PC-3 (cell line): ENCODE data around the gene HBP1. TPM values are rescaled to one million over a fixed set of nuclear protein-coding genes. Genes with fewer than 3 reads are reported as not detected.
A peak's percentile ranks its signal among the peaks of the same experiment; 100 is the strongest.

Experiments used
- ATAC-seq: fragments of 200-7000 bp; cut with Tn5 transposase; 2 replicates; pipeline ENCODE4 v1.9.1; 2020; ENCODE audit warnings: mild to moderate bottlenecking, moderate library complexity
- BruUV-seq: library from RNA; stranded (reverse); fragments of 400-500 nt; replicated peaks from 2 replicates; lab custom pipeline; 2021; lab: Mats Ljungman, UMichigan
- CTCF ChIA-PET: fragments of 300-600 bp; sonication (Branson Sonifier 250); formaldehyde crosslinking; loops from one replicate; lab custom pipeline; 2022; ENCODE audit warnings: antibody characterized with exemption; lab: Charles Lee
- POLR2A ChIA-PET: fragments of 300-600 bp; sonication (Branson Sonifier 250); formaldehyde crosslinking; loops from one replicate; lab custom pipeline; 2022; ENCODE audit warnings: antibody characterized with exemption; ENCODE audit not compliant: unreplicated experiment; lab: Charles Lee
- DNase-seq: peaks from one replicate; pipeline ENCODE4 v3.0.0-alpha.2; 2015
- H2AFZ ChIP-seq: fragments of 300-600 bp; sonication (generic); 2 replicates; pipeline ENCODE4 v1.6.0; 2016; ENCODE audit warnings: antibody characterized with exemption, low read length
- H3F3A ChIP-seq: fragments of 300-600 bp; sonication (generic); one replicate; pipeline ENCODE4 v1.6.0; 2017; ENCODE audit warnings: antibody characterized with exemption, low read length, control low read depth, mild to moderate bottlenecking; ENCODE audit not compliant: unreplicated experiment
- H3K27ac ChIP-seq: fragments of 300-600 bp; sonication (generic); 2 replicates; pipeline ENCODE4 v1.5.1; 2016; ENCODE audit warnings: mild to moderate bottlenecking, low read length
- H3K27me3 ChIP-seq: fragments of 300-600 bp; sonication (generic); 2 replicates; pipeline ENCODE4 v1.6.1; 2016; ENCODE audit warnings: low read length, mixed read lengths
- H3K36me3 ChIP-seq: fragments of 300-600 bp; sonication (generic); 2 replicates; pipeline ENCODE4 v1.6.1; 2016; ENCODE audit warnings: low read depth, mixed run types, low read length, mixed read lengths
- H3K4me1 ChIP-seq: fragments of 300-600 bp; sonication (generic); 2 replicates; pipeline ENCODE4 v1.5.1; 2016; ENCODE audit warnings: low read length; ENCODE audit not compliant: insufficient read depth
- H3K4me2 ChIP-seq: fragments of 300-600 bp; sonication (generic); 2 replicates; pipeline ENCODE4 v1.6.0; 2016; ENCODE audit warnings: low read length
- H3K4me3 ChIP-seq: fragments of 300-600 bp; sonication (generic); 2 replicates; pipeline ENCODE4 v1.5.1; 2016; ENCODE audit warnings: mild to moderate bottlenecking, low read length, mixed read lengths
- H3K79me2 ChIP-seq: fragments of 300-600 bp; sonication (generic); 2 replicates; pipeline ENCODE4 v1.6.1; 2017; ENCODE audit warnings: low read length, mixed read lengths
- H3K9ac ChIP-seq: fragments of 300-600 bp; sonication (generic); 2 replicates; pipeline ENCODE4 v1.6.0; 2016; ENCODE audit warnings: mild to moderate bottlenecking, low read length
- H3K9me2 ChIP-seq: fragments of 300-600 bp; sonication (generic); replicated peaks from 2 replicates; pipeline ENCODE4 v1.6.1; 2016; ENCODE audit warnings: mixed run types, low read length, mixed read lengths
- H3K9me3 ChIP-seq: fragments of 300-600 bp; sonication (generic); 2 replicates; pipeline ENCODE4 v1.6.1; 2016; ENCODE audit warnings: low read length, mixed read lengths
- H4K20me1 ChIP-seq: fragments of 300-600 bp; sonication (generic); 2 replicates; pipeline ENCODE4 v1.6.1; 2016; ENCODE audit warnings: low read length, mixed read lengths
- EZH2 ChIP-seq: fragments of 300-600 bp; sonication (generic); IDR thresholded peaks from one replicate; pipeline ENCODE4 v1.6.1; 2017; ENCODE audit warnings: antibody characterized with exemption, mild to moderate bottlenecking, low read length; ENCODE audit not compliant: unreplicated experiment
- EZH2phosphoT487 ChIP-seq: fragments of 300-600 bp; sonication (generic); IDR thresholded peaks from 2 replicates; pipeline ENCODE4 v1.6.1; 2018; ENCODE audit warnings: mild to moderate bottlenecking, antibody characterized with exemption, low read length, borderline replicate concordance
- intact Hi-C: fragments of 100-400 bp; cut with micrococcal nuclease; formaldehyde crosslinking; loops from 2 replicates; pipeline ENCODE4 v1.9.0; 2023
- total RNA-seq: library from RNA; depleted of rRNA; stranded (reverse); fragments of >200 nt; gene quantifications from 2 replicates; pipeline ENCODE4 v1.2.3, GENCODE V29; 2014
- TF ChIP-seq, protein P1 (sequence below): fragments of 300-600 bp; sonication (generic); conservative IDR thresholded peaks from 2 replicates; pipeline ENCODE4 v1.5.1; 2017; ENCODE audit warnings: antibody characterized with exemption, low read depth, mild to moderate bottlenecking, low read length

Gene HBP1
- total RNA-seq, 1 experiment from 2014 or later: 13.0 TPM

DNA sequence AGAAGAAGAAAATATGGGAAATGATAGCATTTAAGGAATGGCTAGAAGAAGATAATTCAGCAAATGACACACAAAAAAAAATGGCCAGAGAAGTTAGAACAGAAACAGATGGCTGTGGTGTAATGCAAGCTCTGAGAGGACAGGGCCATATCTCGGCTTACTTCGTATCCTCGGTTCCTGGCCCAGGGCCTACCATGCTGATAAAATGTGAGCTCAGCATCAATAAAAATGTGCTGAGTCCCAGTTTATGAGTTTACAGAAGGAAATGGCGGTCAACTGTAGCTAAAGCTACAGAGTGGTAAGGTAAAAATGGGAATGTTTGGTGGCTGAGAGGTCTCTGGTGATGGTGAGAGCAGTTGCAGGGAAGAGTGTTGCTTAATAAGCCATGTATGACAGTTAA, 40.8 kb downstream of the HBP1 start:
- intact Hi-C loops: loop anchor here (2.0 kb wide), 1 partner anchor 25 kb away; no protein-coding TSS in a partner anchor
- H3K9ac ChIP-seq: no peak overlapping the region
- 0 out of 2 replicates have a peak, but pooled peaks cover 5% of the 10 kb centered on the region for H3K4me1 ChIP-seq
- H3F3A ChIP-seq: no peaks in the 10 kb centered on the region
- H2AFZ ChIP-seq: no peak overlapping the region
- H3K9me3 ChIP-seq: no peaks in the 10 kb centered on the region
- H3K79me2 ChIP-seq: no peaks in the 10 kb centered on the region
- H3K36me3 ChIP-seq: peaks cover 9% of the 10 kb centered on the region; the same call in 1 of the 2 replicates
- DNase-seq (peak; percentile 50), ATAC-seq (peak; percentile 88)
- H3K4me3 ChIP-seq: no peak overlapping the region
- H3K9me2 ChIP-seq: no peaks in the 10 kb centered on the region
- CTCF ChIA-PET: no interaction called here
- no peaks in the 10 kb centered on the region for H4K20me1 ChIP-seq
- no TSS peak for BruUV-seq
- H3K27ac ChIP-seq: no peak overlapping the region
- H3K4me2 ChIP-seq: no peak overlapping the region
- TF ChIP-seq EZH2phosphoT487 (no peak), EZH2 (no peak)
- TF ChIP-seq, protein P1, sequence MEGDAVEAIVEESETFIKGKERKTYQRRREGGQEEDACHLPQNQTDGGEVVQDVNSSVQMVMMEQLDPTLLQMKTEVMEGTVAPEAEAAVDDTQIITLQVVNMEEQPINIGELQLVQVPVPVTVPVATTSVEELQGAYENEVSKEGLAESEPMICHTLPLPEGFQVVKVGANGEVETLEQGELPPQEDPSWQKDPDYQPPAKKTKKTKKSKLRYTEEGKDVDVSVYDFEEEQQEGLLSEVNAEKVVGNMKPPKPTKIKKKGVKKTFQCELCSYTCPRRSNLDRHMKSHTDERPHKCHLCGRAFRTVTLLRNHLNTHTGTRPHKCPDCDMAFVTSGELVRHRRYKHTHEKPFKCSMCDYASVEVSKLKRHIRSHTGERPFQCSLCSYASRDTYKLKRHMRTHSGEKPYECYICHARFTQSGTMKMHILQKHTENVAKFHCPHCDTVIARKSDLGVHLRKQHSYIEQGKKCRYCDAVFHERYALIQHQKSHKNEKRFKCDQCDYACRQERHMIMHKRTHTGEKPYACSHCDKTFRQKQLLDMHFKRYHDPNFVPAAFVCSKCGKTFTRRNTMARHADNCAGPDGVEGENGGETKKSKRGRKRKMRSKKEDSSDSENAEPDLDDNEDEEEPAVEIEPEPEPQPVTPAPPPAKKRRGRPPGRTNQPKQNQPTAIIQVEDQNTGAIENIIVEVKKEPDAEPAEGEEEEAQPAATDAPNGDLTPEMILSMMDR: no peak
- H3K27me3 ChIP-seq: no peaks in the 10 kb centered on the region
- POLR2A ChIA-PET: no interaction called here

DNA sequence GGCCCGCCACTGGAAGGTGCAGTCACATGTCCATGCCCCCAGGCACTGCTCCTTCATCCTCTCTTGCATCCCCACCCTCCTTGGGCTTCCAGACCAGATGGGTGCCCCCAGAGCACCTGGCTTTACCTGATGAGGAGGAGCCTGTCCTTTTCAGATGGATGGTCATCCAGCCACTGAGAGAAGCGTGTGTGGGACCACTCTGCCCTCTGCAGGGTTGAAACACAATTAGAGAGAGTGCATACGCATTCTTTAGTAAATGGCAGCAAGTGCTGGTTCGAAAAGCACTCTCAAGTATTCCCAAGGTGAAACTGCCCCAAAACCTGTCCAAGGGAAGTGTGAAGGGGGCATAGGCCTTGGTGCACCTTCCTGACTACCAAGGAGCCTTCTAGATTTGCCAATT, 41.6 kb downstream of the HBP1 start:
- H4K20me1 ChIP-seq: no peaks in the 10 kb centered on the region
- no peak overlapping the region for H3K4me2 ChIP-seq
- ChIA-PET CTCF (interaction anchor here (0.6 kb wide), 1 partner anchor 422 kb away, joined by 3 read pairs; no protein-coding TSS in a partner anchor), POLR2A (no interaction called here)
- TF ChIP-seq EZH2phosphoT487 (no peak), EZH2 (no peak)
- TF ChIP-seq, protein P1: no peak
- no peak overlapping the region for H3K9ac ChIP-seq
- H2AFZ ChIP-seq: no peak overlapping the region
- no peaks in the 10 kb centered on the region for H3K27me3 ChIP-seq
- H3K9me3 ChIP-seq: no peaks in the 10 kb centered on the region
- no peak overlapping the region for H3K4me3 ChIP-seq
- H3K79me2 ChIP-seq: no peaks in the 10 kb centered on the region
- no peaks in the 10 kb centered on the region for H3F3A ChIP-seq
- H3K4me1 ChIP-seq: 0 out of 2 replicates have a peak, but pooled peaks cover 5% of the 10 kb centered on the region
- ATAC-seq (no peak), DNase-seq (no peak)
- H3K36me3 ChIP-seq: peaks cover 9% of the 10 kb centered on the region; the same call in 1 of the 2 replicates
- no peaks in the 10 kb centered on the region for H3K9me2 ChIP-seq
- no TSS peak for BruUV-seq
- intact Hi-C loops: no loop called here
- no peak overlapping the region for H3K27ac ChIP-seq

DNA sequence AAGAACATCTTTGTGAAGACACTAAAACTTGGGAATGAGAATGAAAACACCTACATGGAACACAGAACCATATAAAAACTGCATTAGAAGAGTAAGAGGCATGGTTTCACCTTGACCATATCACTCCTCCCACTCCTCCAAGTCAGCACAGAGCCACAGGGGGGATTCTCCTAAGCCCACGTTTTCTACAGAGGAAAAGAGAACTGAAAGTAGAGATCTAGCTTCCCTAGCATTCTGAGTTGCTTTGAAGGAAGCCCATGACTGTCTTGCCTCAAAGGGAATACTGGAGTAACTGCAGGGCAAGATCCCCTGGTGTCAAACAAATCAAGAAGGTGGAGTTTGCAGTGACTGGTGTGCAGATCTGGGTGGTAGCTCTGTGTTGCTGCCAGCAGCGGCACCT, 43.9 kb downstream of the HBP1 start:
- POLR2A ChIA-PET: no interaction called here
- BruUV-seq: no TSS peak
- Histone ChIP-seq H3K36me3 (peaks cover 9% of the 10 kb centered on the region; the same call in 1 of the 2 replicates), H3F3A (no peaks in the 10 kb centered on the region), H3K27me3 (no peaks in the 10 kb centered on the region), H3K27ac (no peak overlapping the region), H3K9me2 (no peaks in the 10 kb centered on the region), H3K9me3 (no peaks in the 10 kb centered on the region), H3K79me2 (no peaks in the 10 kb centered on the region), H3K9ac (no peak overlapping the region), H3K4me3 (no peak overlapping the region), H3K4me2 (no peak overlapping the region), H2AFZ (no peak overlapping the region), H3K4me1 (0 out of 2 replicates have a peak, but pooled peaks cover 5% of the 10 kb centered on the region), H4K20me1 (no peaks in the 10 kb centered on the region)
- ATAC-seq: no peak
- CTCF ChIA-PET: no interaction called here
- TF ChIP-seq EZH2phosphoT487 (no peak), EZH2 (no peak)
- TF ChIP-seq, protein P1: no peak
- intact Hi-C loops: no loop called here
- DNase-seq: no peak
